Measurements from ENCODE around the gene KMT5B. TPM values are rescaled to one million over a fixed set of nuclear protein-coding genes. Genes with fewer than 3 reads are reported as not detected.

Gene KMT5B
- total RNA-seq, 3 donors from 2014 or later = 35.2 to 74.6 (median 43.9) TPM

GRCh38 chr11:68186061-68186460 is 27.0 kb downstream of the KMT5B start:
- Histone ChIP-seq H3K4me3 (no peak overlapping the region), H3K27ac (no peak overlapping the region), H3K36me3 (no peaks in the 10 kb centered on the region), H3K27me3 (no peaks in the 10 kb centered on the region), H3K4me1 (no peaks in the 10 kb centered on the region), H3K9me3 (no peaks in the 10 kb centered on the region)
- no peak for DNase-seq (ENCODE audit: low spot score in 2 of 2)
- intact Hi-C loops (cut with DNase I; ENCODE audit: low total_unique reads) = no loop called here
- TF ChIP-seq POLR2AphosphoS5 (IDR thresholded peaks at IDR 0.05) (no peak), POLR2A (IDR thresholded peaks at IDR 0.05) (no peak)
- TF ChIP-seq, protein P1, sequence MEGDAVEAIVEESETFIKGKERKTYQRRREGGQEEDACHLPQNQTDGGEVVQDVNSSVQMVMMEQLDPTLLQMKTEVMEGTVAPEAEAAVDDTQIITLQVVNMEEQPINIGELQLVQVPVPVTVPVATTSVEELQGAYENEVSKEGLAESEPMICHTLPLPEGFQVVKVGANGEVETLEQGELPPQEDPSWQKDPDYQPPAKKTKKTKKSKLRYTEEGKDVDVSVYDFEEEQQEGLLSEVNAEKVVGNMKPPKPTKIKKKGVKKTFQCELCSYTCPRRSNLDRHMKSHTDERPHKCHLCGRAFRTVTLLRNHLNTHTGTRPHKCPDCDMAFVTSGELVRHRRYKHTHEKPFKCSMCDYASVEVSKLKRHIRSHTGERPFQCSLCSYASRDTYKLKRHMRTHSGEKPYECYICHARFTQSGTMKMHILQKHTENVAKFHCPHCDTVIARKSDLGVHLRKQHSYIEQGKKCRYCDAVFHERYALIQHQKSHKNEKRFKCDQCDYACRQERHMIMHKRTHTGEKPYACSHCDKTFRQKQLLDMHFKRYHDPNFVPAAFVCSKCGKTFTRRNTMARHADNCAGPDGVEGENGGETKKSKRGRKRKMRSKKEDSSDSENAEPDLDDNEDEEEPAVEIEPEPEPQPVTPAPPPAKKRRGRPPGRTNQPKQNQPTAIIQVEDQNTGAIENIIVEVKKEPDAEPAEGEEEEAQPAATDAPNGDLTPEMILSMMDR (IDR thresholded peaks at IDR 0.05) = no peak

DNA sequence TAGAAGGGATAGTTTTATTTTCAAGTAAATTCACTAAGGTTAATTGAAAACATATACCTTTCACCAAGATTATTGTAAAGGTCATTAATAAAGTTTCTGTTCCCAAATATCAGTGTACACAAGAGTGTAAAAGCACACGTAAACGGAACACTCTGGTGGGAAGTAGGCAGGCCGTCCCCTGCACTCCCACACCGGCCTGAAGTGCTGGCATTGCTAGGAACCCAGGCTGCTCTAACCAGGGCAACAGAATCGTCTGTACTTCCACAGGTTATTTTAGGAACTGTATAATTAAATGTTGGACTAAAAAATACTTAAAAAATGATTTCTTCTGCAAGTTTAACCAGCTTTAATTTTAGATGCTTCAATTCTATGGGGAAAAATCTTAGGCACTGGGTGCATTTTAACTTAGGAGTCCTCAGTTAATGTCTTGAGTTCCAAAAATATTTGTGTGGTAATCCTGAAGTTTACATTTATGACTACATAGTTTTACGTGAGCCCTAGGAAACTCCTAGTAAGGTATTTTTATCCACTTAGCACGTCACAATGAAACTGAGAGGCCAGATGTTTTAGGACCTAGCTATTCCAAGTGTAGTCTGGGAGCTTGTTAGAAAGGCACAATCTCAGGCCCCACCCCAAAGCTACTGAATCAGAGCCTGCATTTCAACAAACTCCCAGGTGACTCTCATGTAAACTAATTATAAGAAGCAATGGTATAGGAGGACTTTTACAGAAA is 31.2 kb downstream of the KMT5B start:
- H3K27me3 ChIP-seq = no peaks in the 10 kb centered on the region
- no peaks in the 10 kb centered on the region for H3K9me3 ChIP-seq
- no peaks in the 10 kb centered on the region for H3K36me3 ChIP-seq
- no peaks in the 10 kb centered on the region for H3K4me1 ChIP-seq
- TF ChIP-seq POLR2AphosphoS5 (IDR thresholded peaks at IDR 0.05) = no peak
- TF ChIP-seq POLR2A (IDR thresholded peaks at IDR 0.05) = no peak
- TF ChIP-seq, protein P1 (IDR thresholded peaks at IDR 0.05) = no peak
- no peak overlapping the region for H3K4me3 ChIP-seq
- DNase-seq (ENCODE audit: low spot score in 2 of 2) = no peak
- H3K27ac ChIP-seq = no peak overlapping the region
- intact Hi-C loops (cut with DNase I; ENCODE audit: low total_unique reads) = no loop called here

GRCh38 chr11:68179847-68180246 is 33.2 kb downstream of the KMT5B start:
- H3K27me3 ChIP-seq = no peaks in the 10 kb centered on the region
- no peaks in the 10 kb centered on the region for H3K4me1 ChIP-seq
- intact Hi-C loops (cut with DNase I; ENCODE audit: low total_unique reads) = no loop called here
- no peak overlapping the region for H3K27ac ChIP-seq
- H3K9me3 ChIP-seq = no peaks in the 10 kb centered on the region
- no peak overlapping the region for H3K4me3 ChIP-seq
- no peak for DNase-seq (ENCODE audit: low spot score in 2 of 2)
- TF ChIP-seq POLR2A (IDR thresholded peaks at IDR 0.05) (no peak), POLR2AphosphoS5 (IDR thresholded peaks at IDR 0.05) (no peak)
- TF ChIP-seq, protein P1 (IDR thresholded peaks at IDR 0.05) = no peak
- H3K36me3 ChIP-seq = no peaks in the 10 kb centered on the region

DNA sequence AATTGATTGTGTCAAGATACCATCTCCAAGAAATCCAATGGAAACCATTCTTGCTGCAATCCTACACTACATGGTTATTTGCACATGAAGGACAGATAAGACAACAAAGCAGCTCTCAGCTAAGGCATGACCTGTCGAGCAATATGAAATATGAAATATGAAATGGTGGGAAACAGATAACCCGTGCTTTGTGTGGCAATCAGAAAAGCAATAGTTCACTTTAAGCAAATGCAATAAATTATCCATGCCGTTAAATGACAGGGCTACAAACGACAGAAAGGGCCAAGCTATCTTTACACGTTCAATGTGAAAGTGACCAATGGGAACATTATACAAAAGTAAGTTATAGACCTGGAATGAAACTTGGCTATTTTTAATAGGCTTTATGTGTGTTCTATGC is 35.2 kb downstream of the KMT5B start:
- H3K27ac ChIP-seq = no peak overlapping the region
- H3K4me3 ChIP-seq = no peak overlapping the region
- TF ChIP-seq POLR2A (IDR thresholded peaks at IDR 0.05) = no peak
- TF ChIP-seq POLR2AphosphoS5 (IDR thresholded peaks at IDR 0.05) = no peak
- TF ChIP-seq, protein P1 (IDR thresholded peaks at IDR 0.05) = no peak

GRCh38 chr11:68173926-68174325 is 39.2 kb downstream of the KMT5B start:
- no peak for DNase-seq (ENCODE audit: low spot score in 2 of 2)
- Histone ChIP-seq H3K27me3 (no peaks in the 10 kb centered on the region), H3K4me1 (no peaks in the 10 kb centered on the region), H3K36me3 (no peaks in the 10 kb centered on the region), H3K4me3 (no peak overlapping the region), H3K9me3 (no peaks in the 10 kb centered on the region), H3K27ac (no peak overlapping the region)
- intact Hi-C loops (cut with DNase I; ENCODE audit: low total_unique reads) = no loop called here
- TF ChIP-seq POLR2A (IDR thresholded peaks at IDR 0.05) (no peak), POLR2AphosphoS5 (IDR thresholded peaks at IDR 0.05) (no peak)
- TF ChIP-seq, protein P1 (IDR thresholded peaks at IDR 0.05) = no peak

More for the DNA sequence above, 35.2 kb downstream of the KMT5B start:
- intact Hi-C loops (cut with DNase I; ENCODE audit: low total_unique reads) = no loop called here
- Histone ChIP-seq H3K9me3 (no peaks in the 10 kb centered on the region), H3K4me1 (no peaks in the 10 kb centered on the region), H3K27me3 (no peaks in the 10 kb centered on the region), H3K36me3 (no peaks in the 10 kb centered on the region)
- no peak for DNase-seq (ENCODE audit: low spot score in 2 of 2)
